BLaER1 treated with 17β-estradiol and CSF1 and Interleukin-3, amounts not matched to agents 10 nM and 100 nM (cell line): ENCODE data around the gene RUSC2.

Experiments used
- H3K27ac ChIP-seq, 11 experiments: shearing (Covaris generic); formaldehyde crosslinking; 2 replicates each; pipeline ENCODE4 v1.8.1; 2022
- H3K27me3 ChIP-seq, 11 experiments: shearing (Covaris generic); formaldehyde crosslinking; 2 replicates each; pipeline ENCODE4 v1.8.1; 2022
- H3K36me3 ChIP-seq, 11 experiments: shearing (Covaris generic); formaldehyde crosslinking; 2 replicates each; pipeline ENCODE4 v1.8.1; 2022
- H3K4me1 ChIP-seq, 10 experiments: shearing (Covaris generic); formaldehyde crosslinking; 2 replicates each; pipeline ENCODE4 v1.8.1; 2022
- H3K4me2 ChIP-seq, 11 experiments: shearing (Covaris generic); formaldehyde crosslinking; 2 replicates each; pipeline ENCODE4 v1.8.1; 2022
- H3K4me3 ChIP-seq, 10 experiments: shearing (Covaris generic); formaldehyde crosslinking; 2 replicates each; pipeline ENCODE4 v1.8.1; 2022
- H3K9ac ChIP-seq, 11 experiments: shearing (Covaris generic); formaldehyde crosslinking; 2 replicates each; pipeline ENCODE4 v1.8.1; 2022
- H3K9me3 ChIP-seq, 11 experiments: shearing (Covaris generic); formaldehyde crosslinking; replicated peaks in 1 of 11; 2 replicates each; pipeline ENCODE4 v1.8.1; 2022
- H4K20me1 ChIP-seq, 11 experiments: shearing (Covaris generic); formaldehyde crosslinking; 2 replicates each; pipeline ENCODE4 v1.8.1; 2022
- Cebpa-rat ChIP-seq, 11 experiments: shearing (Covaris generic); IDR thresholded peaks; 2 replicates each; pipeline ENCODE4 v1.8.1; 2022

Gene RUSC2, protein sequence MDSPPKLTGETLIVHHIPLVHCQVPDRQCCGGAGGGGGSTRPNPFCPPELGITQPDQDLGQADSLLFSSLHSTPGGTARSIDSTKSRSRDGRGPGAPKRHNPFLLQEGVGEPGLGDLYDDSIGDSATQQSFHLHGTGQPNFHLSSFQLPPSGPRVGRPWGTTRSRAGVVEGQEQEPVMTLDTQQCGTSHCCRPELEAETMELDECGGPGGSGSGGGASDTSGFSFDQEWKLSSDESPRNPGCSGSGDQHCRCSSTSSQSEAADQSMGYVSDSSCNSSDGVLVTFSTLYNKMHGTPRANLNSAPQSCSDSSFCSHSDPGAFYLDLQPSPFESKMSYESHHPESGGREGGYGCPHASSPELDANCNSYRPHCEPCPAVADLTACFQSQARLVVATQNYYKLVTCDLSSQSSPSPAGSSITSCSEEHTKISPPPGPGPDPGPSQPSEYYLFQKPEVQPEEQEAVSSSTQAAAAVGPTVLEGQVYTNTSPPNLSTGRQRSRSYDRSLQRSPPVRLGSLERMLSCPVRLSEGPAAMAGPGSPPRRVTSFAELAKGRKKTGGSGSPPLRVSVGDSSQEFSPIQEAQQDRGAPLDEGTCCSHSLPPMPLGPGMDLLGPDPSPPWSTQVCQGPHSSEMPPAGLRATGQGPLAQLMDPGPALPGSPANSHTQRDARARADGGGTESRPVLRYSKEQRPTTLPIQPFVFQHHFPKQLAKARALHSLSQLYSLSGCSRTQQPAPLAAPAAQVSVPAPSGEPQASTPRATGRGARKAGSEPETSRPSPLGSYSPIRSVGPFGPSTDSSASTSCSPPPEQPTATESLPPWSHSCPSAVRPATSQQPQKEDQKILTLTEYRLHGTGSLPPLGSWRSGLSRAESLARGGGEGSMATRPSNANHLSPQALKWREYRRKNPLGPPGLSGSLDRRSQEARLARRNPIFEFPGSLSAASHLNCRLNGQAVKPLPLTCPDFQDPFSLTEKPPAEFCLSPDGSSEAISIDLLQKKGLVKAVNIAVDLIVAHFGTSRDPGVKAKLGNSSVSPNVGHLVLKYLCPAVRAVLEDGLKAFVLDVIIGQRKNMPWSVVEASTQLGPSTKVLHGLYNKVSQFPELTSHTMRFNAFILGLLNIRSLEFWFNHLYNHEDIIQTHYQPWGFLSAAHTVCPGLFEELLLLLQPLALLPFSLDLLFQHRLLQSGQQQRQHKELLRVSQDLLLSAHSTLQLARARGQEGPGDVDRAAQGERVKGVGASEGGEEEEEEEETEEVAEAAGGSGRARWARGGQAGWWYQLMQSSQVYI (N-terminal part only)

DNA sequence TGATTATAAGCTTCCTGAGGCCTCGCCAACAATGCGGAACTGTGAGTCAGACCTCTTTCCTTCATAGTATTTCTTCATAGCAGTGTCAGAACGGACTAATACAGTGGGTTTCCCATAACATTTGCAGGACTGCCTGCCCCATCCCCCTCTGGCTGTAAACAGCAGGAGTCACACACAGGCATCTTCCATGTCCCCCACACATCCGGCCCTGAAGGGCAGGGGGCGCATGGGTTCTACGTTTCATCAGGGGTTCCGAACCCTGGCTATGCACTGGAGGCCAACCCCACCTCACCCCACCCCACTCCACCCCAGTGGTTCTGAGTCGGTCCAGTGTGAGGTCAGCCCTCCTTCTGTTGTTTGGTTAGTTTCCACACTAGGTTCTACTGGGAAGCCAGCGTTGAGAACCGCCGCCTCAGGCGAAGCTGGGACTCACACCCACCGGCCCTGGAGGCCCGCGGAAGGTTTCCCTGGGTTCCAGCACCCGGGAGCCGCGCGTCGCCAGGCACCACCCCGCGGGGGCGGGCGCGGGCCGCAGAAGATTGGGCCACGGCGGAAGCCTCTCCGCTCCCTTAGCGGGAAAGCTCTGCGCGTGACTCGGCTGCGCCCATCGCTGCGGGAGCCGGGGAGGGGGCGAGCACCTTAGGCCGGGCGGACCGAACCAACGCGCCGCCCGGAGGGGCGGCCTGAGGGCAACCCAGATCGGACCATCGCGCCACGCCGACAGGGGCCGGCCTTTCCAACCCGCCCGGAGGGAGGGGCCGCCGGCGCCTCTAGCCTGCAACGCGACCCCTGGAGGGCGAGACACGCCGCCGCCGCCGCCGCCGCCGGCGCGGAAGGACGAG lies at the start of gene RUSC2:
Gene RUSC2, plus strand, starts transcription at position 799 of the 842 bp plus-strand sequence. CDS start 56,411 bp downstream, outside the sequence.
- no peak for TF ChIP-seq Cebpa-rat (IDR thresholded peaks at IDR 0.05)
- Histone ChIP-seq H3K4me2 (peak within 1 kb of the TSS; percentile 78 to 98 (median 94)), H3K9ac (peak within 1 kb of the TSS; percentile 82 to 91 (median 88))

DNA sequence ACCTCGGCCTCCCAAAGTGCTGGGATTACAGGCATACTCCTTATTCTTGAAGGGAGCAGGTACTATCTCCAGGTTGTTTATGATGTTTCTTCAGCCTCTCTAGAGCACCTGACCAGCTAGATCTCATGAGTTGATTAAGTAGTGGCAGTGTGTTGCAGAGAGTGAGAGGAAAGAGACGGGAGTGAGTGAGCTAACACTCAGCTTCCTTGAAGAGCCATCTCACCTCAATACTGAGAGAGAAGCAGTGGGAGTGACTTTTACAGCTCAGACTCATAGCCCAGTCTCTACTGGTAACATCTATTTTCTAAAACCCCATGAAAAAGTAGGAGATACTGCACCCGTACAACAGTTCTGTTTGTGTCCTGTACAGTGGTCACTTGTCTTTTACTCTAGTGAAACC lies 43.9 kb upstream of the RUSC2 start:
- Histone ChIP-seq H3K4me1 (no peaks in the 10 kb centered on the region), H3K9ac (no peak overlapping the region), H3K27ac (no peak overlapping the region), H3K36me3 (no peaks in the 10 kb centered on the region), H3K27me3 (no peaks in the 10 kb centered on the region), H4K20me1 (no peaks in the 10 kb centered on the region), H3K4me2 (no peak overlapping the region), H3K4me3 (no peak overlapping the region), H3K9me3 (no peaks in the 10 kb centered on the region)
- TF ChIP-seq Cebpa-rat (IDR thresholded peaks at IDR 0.05): no peak

More for the DNA sequence above, at the start of gene RUSC2:
- Histone ChIP-seq H3K27ac (peak within 1 kb of the TSS; percentile 78 to 93 (median 84)), H3K36me3 (peaks cover 0 to 13% (median 8%) of the 10 kb centered on the region in 11 experiments; a peak in 12 of 22 replicates), H3K4me1 (peaks cover 32 to 42% (median 35%) of the 10 kb centered on the region in 10 experiments), H3K27me3 (no peaks in the 10 kb centered on the region), H4K20me1 (0 out of 22 replicates have a peak, but pooled peaks cover 0 to 12% (median 0%) of the 10 kb centered on the region in 11 experiments), H3K4me3 (peak within 1 kb of the TSS; percentile 70 to 88 (median 75)), H3K9me3 (peaks cover 11 to 26% (median 16%) of the 10 kb centered on the region in 11 experiments; a peak in 20 of 22 replicates)

DNA sequence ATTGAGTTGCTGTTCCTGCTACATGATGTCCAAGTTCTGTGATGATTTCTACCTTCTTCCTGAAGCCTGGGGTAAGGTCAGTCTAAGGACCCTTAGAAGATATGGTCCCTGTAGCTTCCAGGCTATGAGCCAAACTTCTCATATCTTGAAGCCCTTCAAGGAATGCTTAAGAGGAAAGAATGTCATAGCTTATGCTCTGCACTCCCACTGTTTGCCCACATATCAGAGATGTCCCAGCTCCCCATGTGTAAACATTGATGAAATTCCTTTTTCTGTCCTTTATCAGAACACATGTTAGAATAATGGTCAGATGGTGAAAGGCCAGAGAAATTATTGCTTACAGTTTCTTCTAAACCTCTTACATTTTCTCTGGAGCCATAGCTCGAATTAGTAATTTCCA lies 41.4 kb upstream of the RUSC2 start:
- Histone ChIP-seq H3K36me3 (no peaks in the 10 kb centered on the region), H3K9me3 (peaks cover under 1 to 12% (median 8%) of the 10 kb centered on the region in 11 experiments; a peak in 18 of 22 replicates), H3K9ac (no peak overlapping the region), H4K20me1 (no peaks in the 10 kb centered on the region), H3K27me3 (no peaks in the 10 kb centered on the region), H3K4me2 (no peak overlapping the region), H3K27ac (no peak overlapping the region), H3K4me1 (no peaks in the 10 kb centered on the region), H3K4me3 (no peak overlapping the region)
- TF ChIP-seq Cebpa-rat (IDR thresholded peaks at IDR 0.05): no peak

DNA sequence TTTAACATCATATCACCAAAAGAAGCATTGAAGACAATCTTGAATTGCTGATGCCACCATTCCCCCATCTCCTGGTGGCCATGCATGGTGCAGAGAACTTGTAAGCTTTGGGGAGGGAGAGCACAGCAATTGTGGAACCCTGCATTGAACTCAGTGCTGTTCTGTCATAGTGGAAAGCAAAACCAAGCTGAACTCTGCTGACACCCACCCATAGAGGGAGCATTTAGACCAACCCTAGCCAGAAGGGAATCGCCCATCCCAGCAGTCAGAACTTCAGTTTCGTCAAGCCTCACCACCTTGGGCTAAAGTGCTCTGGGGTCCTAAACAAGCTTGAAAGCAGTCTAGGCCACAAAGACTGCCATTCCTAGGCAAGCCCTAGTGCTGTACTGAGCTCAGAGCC lies 37.4 kb upstream of the RUSC2 start:
- H3K27ac ChIP-seq: no peak overlapping the region
- H4K20me1 ChIP-seq: no peaks in the 10 kb centered on the region
- no peak overlapping the region for H3K4me3 ChIP-seq
- no peaks in the 10 kb centered on the region for H3K27me3 ChIP-seq
- H3K9ac ChIP-seq: no peak overlapping the region
- TF ChIP-seq Cebpa-rat (IDR thresholded peaks at IDR 0.05): no peak
- H3K9me3 ChIP-seq: peaks cover 17 to 29% (median 25%) of the 10 kb centered on the region in 11 experiments
- H3K4me1 ChIP-seq: no peaks in the 10 kb centered on the region
- no peaks in the 10 kb centered on the region for H3K36me3 ChIP-seq
- no peak overlapping the region for H3K4me2 ChIP-seq

DNA sequence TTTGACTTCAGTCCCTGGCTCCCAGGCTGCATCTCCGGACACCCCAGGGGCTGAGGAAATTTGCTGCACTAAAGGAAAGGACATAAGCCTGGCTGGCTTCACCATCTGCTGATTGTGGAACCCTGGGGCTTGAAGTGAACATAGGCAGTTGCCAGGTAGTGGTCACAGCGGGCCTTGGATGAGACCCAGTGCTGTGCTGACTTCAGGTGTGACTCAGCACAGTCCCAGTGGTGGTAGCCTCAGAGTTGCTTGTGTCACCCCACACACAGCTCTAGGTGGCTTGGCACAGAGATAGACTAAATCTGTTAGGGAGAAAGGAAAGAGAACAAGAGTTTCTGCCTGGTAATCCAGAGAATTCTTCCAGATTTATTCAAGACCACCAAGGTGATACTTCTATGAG lies 36.1 kb upstream of the RUSC2 start:
- no peaks in the 10 kb centered on the region for H3K36me3 ChIP-seq
- H4K20me1 ChIP-seq: no peaks in the 10 kb centered on the region
- no peak overlapping the region for H3K4me2 ChIP-seq
- peaks cover 17 to 29% (median 25%) of the 10 kb centered on the region in 11 experiments for H3K9me3 ChIP-seq
- H3K27ac ChIP-seq: no peak overlapping the region
- no peak for TF ChIP-seq Cebpa-rat (IDR thresholded peaks at IDR 0.05)
- peaks cover 0 to 2% (median 0%) of the 10 kb centered on the region in 10 experiments; a peak in 1 of 20 replicates for H3K4me1 ChIP-seq
- H3K4me3 ChIP-seq: no peak overlapping the region
- no peak overlapping the region for H3K9ac ChIP-seq
- no peaks in the 10 kb centered on the region for H3K27me3 ChIP-seq

DNA sequence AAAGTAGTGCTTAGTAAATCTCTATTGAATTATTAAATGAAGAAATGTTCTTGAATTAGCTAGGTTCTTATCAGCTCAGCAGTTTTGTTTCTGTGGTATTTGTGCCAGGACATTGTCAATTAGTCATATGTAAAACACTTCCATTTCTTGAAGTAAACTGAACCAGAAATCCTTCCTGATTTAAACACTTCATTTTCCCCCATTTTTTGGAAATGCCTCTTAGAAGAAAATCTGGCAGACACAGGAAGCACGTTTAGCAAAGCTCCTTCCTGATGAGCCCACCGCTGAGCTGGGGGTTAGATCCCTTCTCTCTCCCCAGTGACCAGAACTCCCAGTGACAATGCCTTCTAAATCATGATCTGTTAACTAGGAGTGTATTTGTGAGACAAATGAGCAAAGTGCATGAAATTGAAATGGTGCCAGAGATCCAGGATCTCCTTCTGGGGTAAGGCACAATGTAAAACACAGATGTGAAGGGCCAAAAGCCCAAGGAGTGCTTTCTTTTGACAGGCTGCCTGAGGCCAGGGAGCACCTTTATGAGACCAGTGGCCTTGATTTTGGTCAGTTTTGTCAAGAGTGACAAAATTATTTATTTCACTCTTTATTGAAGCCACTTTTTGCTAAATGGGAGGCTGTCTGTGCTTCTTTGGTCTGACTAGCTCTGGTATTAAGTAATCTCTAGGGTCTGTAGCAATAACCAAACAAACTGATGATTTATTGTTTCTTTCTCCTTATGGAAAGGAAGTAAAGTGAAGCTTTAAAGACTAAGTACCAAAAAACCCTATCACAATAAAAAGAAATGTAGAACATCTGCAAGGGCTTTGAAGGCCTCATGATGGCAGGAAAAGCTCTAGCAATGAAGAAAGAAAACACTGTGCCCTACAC lies 25.5 kb upstream of the RUSC2 start:
- H3K4me2 ChIP-seq: peak overlapping the region; percentile 30 to 81 (median 47); a peak in 21 of 22 replicates
- no peak for TF ChIP-seq Cebpa-rat (IDR thresholded peaks at IDR 0.05)
- peaks cover 8 to 25% (median 16%) of the 10 kb centered on the region in 10 experiments for H3K4me1 ChIP-seq
- no peak overlapping the region for H3K4me3 ChIP-seq
- peak overlapping the region in 4 of 11 experiments; percentile 8 to 56 (median 28); a peak in 4 of 22 replicates for H3K9ac ChIP-seq
- H3K9me3 ChIP-seq: peaks cover 37 to 46% (median 38%) of the 10 kb centered on the region in 11 experiments
- H3K27me3 ChIP-seq: no peaks in the 10 kb centered on the region
- no peaks in the 10 kb centered on the region for H4K20me1 ChIP-seq
- H3K27ac ChIP-seq: peak overlapping the region in 10 of 11 experiments; percentile 8 to 76 (median 36); a peak in 17 of 22 replicates
- H3K36me3 ChIP-seq: peaks cover 0 to 5% (median 0%) of the 10 kb centered on the region in 11 experiments; a peak in 1 of 22 replicates

DNA sequence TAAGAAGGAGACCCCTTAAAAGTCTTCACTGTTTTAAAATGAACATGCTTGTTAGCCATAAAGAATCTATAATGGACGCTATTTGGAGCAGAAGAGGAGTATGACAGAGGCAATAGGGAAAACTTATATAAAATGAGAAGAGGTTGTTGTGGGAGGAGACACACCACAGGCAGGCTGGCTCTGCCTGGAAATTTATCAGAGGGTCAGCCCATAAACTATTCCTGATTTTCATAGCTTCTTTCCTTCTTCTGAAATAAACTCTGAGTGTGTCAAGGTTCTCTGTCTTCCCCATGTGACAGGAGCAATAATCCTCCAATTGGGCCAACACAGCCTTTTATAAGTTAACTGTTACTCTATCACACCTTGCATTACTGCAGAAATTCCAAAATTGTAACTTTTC lies 19.6 kb upstream of the RUSC2 start:
- no peak overlapping the region for H3K9ac ChIP-seq

More for the DNA sequence above, 19.6 kb upstream of the RUSC2 start:
- Histone ChIP-seq H4K20me1 (no peaks in the 10 kb centered on the region), H3K36me3 (no peaks in the 10 kb centered on the region), H3K4me2 (no peak overlapping the region), H3K27me3 (no peaks in the 10 kb centered on the region), H3K4me3 (no peak overlapping the region), H3K27ac (no peak overlapping the region), H3K4me1 (peaks cover 0 to 3% (median 0%) of the 10 kb centered on the region in 10 experiments; a peak in 5 of 20 replicates), H3K9me3 (peaks cover 0 to 7% (median 0%) of the 10 kb centered on the region in 11 experiments; a peak in 4 of 22 replicates)
- no peak for TF ChIP-seq Cebpa-rat (IDR thresholded peaks at IDR 0.05)
